Peyer's patch (tissue), 4 donors: Measurements from ENCODE around the gene WDFY4. TPM values are rescaled to one million over a fixed set of nuclear protein-coding genes. Genes with fewer than 3 reads are reported as not detected.

ENCODE experiments used
- DNase-seq, 3 donors: peaks; one replicate each; pipeline ENCODE4 v3.0.0-alpha.2; 2017 to 2019
- H3K27ac ChIP-seq, 4 donors: fragments of 200-600 bp; sonication (generic); one replicate each; pipeline ENCODE4 v1.5.1; 2016 to 2019
- H3K27me3 ChIP-seq, 2 donors: fragments of 200-600 bp; sonication (generic); one replicate each; pipeline ENCODE4 v1.5.1; 2019
- H3K36me3 ChIP-seq, 3 donors: fragments of 200-600 bp; sonication (generic); one replicate each; pipeline ENCODE4 v1.5.1; 2016 to 2019
- H3K4me1 ChIP-seq, 4 donors: fragments of 200-600 bp; sonication (generic); one replicate each; pipeline ENCODE4 v1.5.1; 2016 to 2019
- H3K4me3 ChIP-seq, 4 donors: fragments of 200-600 bp; sonication (generic); 1 replicate in 3 of 4; 2 replicates in 1 of 4; pipeline ENCODE4 v1.5.1; 2016 to 2019; ENCODE audit warnings: mild to moderate bottlenecking in 1 of 4
- H3K9me3 ChIP-seq, 4 donors: fragments of 200-600 bp; sonication (generic); one replicate each; pipeline ENCODE4 v1.5.1; 2016 to 2019; ENCODE audit warnings: mild to moderate bottlenecking in 1 of 4
- POLR2A ChIP-seq, 2 donors: fragments of 450-650 bp; IDR thresholded peaks; one replicate each; pipeline ENCODE4 v1.5.1; 2017; ENCODE audit warnings: antibody characterized with exemption in 2 of 2, mild to moderate bottlenecking in 2 of 2, moderate library complexity in 2 of 2
- total RNA-seq, 4 donors: library from RNA; depleted of rRNA; stranded (reverse); fragments of >200 nt; gene quantifications; one replicate each; pipeline ENCODE4 v1.1.0, GENCODE V29; 2016
- TF ChIP-seq, protein P1 (sequence below), 6 experiments: fragments of 450-650 bp in 4 of 6; fragments of 200-600 bp in 2 of 6; sonication (generic) in 1 of 6; IDR thresholded peaks; one replicate each; pipeline ENCODE4 v1.5.1; 2017 to 2019; ENCODE audit warnings: antibody characterized with exemption in 6 of 6, mild to moderate bottlenecking in 3 of 6, moderate library complexity in 1 of 6

WDFY4 gene
- total RNA-seq, 4 donors from 2014 or later: 0.53 to 102 (median 4.6) TPM

DNA sequence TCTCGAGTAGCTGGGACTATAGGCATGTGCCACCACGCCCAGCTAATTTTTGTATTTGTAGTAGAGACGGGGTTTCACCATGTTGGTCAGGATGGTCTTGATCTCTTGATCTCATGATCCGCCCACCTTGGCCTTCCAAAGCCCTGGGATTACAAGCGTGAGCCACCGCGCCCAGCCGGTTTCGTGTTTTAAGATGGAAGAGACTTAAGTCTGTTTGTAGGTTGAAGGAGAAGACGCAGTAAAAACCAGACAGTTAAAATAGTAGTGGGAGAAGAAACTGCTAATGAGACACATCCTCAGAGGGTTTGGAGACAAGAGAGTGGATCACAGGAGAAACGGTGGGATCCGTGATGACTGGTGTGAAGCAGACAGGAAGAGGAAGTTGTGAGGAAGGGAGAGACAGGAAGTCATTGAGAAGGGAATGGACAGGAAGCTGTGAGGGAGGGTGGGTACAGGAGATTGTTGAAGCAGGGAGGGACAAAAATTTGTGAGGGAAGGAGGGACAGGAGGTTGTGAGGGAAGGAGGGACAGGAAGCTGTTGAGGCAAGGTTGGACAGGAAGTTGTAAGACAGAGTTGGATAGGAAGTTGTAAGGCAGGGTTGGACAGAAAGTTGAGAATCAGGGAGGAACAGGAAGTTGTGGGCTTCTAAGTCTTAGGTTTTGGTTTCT, 115.5 kb downstream of the WDFY4 start:
- H3K4me3 ChIP-seq: no peak overlapping the region
- DNase-seq: no peak
- H3K36me3 ChIP-seq: no peaks in the 10 kb centered on the region
- TF ChIP-seq, protein P1, sequence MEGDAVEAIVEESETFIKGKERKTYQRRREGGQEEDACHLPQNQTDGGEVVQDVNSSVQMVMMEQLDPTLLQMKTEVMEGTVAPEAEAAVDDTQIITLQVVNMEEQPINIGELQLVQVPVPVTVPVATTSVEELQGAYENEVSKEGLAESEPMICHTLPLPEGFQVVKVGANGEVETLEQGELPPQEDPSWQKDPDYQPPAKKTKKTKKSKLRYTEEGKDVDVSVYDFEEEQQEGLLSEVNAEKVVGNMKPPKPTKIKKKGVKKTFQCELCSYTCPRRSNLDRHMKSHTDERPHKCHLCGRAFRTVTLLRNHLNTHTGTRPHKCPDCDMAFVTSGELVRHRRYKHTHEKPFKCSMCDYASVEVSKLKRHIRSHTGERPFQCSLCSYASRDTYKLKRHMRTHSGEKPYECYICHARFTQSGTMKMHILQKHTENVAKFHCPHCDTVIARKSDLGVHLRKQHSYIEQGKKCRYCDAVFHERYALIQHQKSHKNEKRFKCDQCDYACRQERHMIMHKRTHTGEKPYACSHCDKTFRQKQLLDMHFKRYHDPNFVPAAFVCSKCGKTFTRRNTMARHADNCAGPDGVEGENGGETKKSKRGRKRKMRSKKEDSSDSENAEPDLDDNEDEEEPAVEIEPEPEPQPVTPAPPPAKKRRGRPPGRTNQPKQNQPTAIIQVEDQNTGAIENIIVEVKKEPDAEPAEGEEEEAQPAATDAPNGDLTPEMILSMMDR (IDR thresholded peaks at IDR 0.05): no peak
- no peak for TF ChIP-seq POLR2A (IDR thresholded peaks at IDR 0.05)
- peaks cover 0 to 16% (median 0%) of the 10 kb centered on the region in 4 donors for H3K4me1 ChIP-seq
- H3K9me3 ChIP-seq: no peaks in the 10 kb centered on the region
- H3K27me3 ChIP-seq: no peaks in the 10 kb centered on the region
- peak overlapping the region in 3 of 4 donors; percentile 23 to 68 (median 60) for H3K27ac ChIP-seq

DNA sequence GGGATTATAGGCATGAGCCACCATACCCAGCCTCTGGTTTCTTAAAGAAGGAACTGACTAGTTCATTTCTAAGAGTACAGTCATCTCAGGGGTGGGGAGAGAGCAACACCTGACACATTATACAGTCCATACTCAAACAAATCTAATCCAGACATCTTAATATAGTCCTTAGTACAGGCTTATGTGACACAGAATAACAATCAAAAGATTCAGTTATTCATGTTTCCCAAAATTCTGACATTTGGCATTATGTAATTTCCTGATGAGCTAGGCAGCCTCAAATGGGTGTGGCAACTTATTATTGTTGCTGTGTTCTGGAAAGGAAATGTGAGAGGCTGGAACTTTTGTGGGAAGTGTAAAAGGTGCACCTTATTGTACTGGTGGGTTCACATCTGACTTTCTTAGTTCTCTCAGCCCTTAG, 116.3 kb downstream of the WDFY4 start:
- no peak for DNase-seq
- Histone ChIP-seq H3K4me1 (peaks cover 0 to 16% (median 0%) of the 10 kb centered on the region in 4 donors), H3K27ac (peak overlapping the region in 3 of 4 donors; percentile 17 to 68 (median 60)), H3K4me3 (no peak overlapping the region), H3K36me3 (no peaks in the 10 kb centered on the region), H3K9me3 (no peaks in the 10 kb centered on the region), H3K27me3 (no peaks in the 10 kb centered on the region)
- TF ChIP-seq POLR2A (IDR thresholded peaks at IDR 0.05): no peak
- TF ChIP-seq, protein P1 (IDR thresholded peaks at IDR 0.05): no peak

DNA sequence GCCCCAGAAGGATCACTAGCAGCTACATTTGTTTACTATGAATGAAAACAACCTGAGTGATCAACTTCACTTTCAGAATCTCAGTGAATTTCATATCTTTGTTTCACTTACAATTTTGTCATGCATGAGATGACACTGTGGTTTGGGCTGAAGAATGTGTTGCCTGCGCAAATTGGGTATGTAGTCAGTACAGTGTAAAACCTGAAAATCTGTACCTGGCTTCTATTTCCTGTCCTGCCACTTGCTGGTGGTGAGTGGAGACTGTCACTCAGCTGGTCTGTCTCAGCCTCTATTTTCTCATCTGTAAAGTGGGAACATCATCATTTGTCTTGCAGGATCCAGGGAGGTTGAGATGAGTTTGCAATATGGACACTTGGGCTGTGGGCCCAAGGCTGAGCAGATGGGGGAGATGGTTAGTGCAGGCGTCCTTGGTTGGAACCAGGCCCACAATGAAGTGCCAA, 118.0 kb downstream of the WDFY4 start:
- peaks cover 0 to 16% (median 0%) of the 10 kb centered on the region in 4 donors for H3K4me1 ChIP-seq
- no peaks in the 10 kb centered on the region for H3K9me3 ChIP-seq
- H3K4me3 ChIP-seq: no peak overlapping the region
- no peaks in the 10 kb centered on the region for H3K27me3 ChIP-seq
- TF ChIP-seq, protein P1 (IDR thresholded peaks at IDR 0.05): no peak
- TF ChIP-seq POLR2A (IDR thresholded peaks at IDR 0.05): no peak
- H3K27ac ChIP-seq: peak overlapping the region in 1 of 4 donors; percentile 68
- DNase-seq: peak in 1 of 3 donors; percentile 31
- H3K36me3 ChIP-seq: no peaks in the 10 kb centered on the region

DNA sequence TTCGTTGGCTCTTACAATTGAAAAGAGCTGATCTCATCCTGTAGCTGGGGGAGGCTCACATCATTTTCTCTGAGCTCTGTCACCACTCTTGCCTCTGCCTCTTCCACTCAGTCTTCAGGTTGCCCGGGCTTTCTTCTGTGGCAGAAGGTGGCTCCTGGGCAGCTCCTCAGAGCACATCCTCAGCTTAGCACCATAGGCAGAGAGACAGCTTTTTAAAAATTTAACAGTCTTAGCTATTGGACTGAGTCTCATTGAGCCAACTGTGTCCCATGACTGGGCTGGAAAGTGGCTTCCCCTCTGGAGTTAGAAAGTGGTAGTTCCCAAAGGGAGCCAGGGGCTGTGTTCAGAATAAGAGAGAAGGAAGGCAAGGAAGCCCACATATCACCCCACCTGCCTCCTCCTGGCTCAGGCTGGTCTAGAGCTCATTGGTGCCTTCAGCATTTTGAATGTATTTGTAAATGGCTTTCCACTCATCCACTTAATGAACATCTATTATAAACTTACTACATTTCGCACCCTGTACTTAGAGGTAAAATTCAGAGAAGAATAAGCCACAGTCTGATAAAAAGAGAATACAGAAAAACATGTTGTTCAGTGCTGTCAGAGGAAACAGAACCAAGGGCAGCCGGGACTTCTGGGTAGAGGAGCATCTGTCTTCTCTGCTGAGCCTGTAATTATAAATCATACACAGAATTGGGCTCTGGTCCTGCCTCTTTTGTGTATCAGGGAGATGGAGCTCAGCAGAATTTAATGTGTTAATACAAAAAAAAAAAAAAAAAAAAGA, 119.3 kb downstream of the WDFY4 start:
- no peaks in the 10 kb centered on the region for H3K9me3 ChIP-seq
- H3K27me3 ChIP-seq: no peaks in the 10 kb centered on the region
- DNase-seq: no peak
- H3K36me3 ChIP-seq: no peaks in the 10 kb centered on the region
- TF ChIP-seq, protein P1 (IDR thresholded peaks at IDR 0.05): no peak
- no peak for TF ChIP-seq POLR2A (IDR thresholded peaks at IDR 0.05)
- H3K4me3 ChIP-seq: no peak overlapping the region
- peaks cover 0 to 16% (median 0%) of the 10 kb centered on the region in 4 donors for H3K4me1 ChIP-seq
- H3K27ac ChIP-seq: peak overlapping the region in 1 of 4 donors; percentile 42

DNA sequence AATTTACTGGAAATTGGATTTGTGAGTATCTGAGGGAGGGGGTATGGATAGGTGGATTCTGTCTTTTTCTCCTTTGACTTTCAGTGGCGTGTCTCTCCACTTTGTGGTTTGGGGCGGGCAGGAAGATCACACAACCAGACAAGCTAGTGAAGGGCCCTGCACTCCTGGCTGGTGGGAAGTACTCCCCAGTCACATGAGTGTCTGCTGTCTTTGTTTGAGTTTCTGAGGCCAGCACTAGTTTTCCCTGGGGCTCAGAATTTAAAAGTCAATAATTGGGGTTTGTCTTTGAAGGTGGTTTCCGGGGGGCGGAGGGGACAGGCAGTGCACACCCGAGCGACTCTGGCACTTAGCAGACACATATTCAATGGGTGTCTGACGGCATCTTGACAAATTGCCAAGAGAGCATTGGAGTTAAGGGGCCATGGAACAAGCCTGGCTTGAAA, 120.1 kb downstream of the WDFY4 start:
- TF ChIP-seq, protein P1 (IDR thresholded peaks at IDR 0.05): no peak
- TF ChIP-seq POLR2A (IDR thresholded peaks at IDR 0.05): no peak
- H3K27ac ChIP-seq: peak overlapping the region in 1 of 4 donors; percentile 27
- no peaks in the 10 kb centered on the region for H3K9me3 ChIP-seq

More for the DNA sequence above, 120.1 kb downstream of the WDFY4 start:
- Histone ChIP-seq H3K27me3 (no peaks in the 10 kb centered on the region), H3K36me3 (no peaks in the 10 kb centered on the region), H3K4me3 (no peak overlapping the region), H3K4me1 (peaks cover 0 to 16% (median 0%) of the 10 kb centered on the region in 4 donors)
- DNase-seq: peak in 1 of 3 donors; percentile 40
